Measurements from ENCODE around the gene GPR63. TPM values are rescaled to one million over a fixed set of nuclear protein-coding genes. Genes with fewer than 3 reads are reported as not detected.

The GPR63 gene
- total and polyA plus RNA-seq, 4 donors = 0.03 to 0.14 (median 0.08) TPM; not detected in 1

DNA sequence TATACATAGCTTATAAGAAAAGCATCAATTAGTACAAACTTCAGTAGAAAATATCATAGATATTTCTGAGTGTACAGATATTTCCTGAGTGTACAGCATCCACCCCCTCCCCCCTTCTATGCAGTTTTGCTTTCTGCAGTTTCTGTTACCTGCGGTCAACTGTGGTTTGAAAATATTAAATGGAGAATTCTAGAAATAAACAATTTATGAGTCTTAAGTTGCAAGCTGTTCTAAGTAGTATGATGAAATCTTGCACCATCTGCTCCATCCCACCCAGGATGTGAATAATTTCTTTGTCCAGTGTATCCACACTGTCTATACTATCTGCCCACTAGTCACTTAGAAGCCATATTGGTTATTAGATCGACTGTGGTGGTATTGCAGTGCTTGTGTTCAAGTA, 15.8 kb upstream of the GPR63 start:
- Histone ChIP-seq H3K9ac (ENCODE audit: low read depth in 1 of 2, low read length in 2 of 2) (no peak overlapping the region), H3K4me1 (ENCODE audit: control insufficient read depth in 4 of 4, insufficient read depth in 4 of 4, low read length in 3 of 4) (no peaks in the 10 kb centered on the region), H3K27ac (ENCODE audit: low read depth in 1 of 2, low read length in 2 of 2) (no peak overlapping the region), H3K27me3 (ENCODE audit: control insufficient read depth in 4 of 4, insufficient read depth in 4 of 4, low read length in 3 of 4) (no peaks in the 10 kb centered on the region), H3K9me3 (ENCODE audit: control insufficient read depth in 4 of 4, low read length in 3 of 4) (no peaks in the 10 kb centered on the region), H3K36me3 (ENCODE audit: control insufficient read depth in 4 of 4, insufficient read depth in 3 of 4, low read depth in 1 of 4, low read length in 3 of 4) (no peaks in the 10 kb centered on the region), H3K4me3 (ENCODE audit: low read depth in 1 of 3, low read length in 3 of 3) (no peak overlapping the region)
- WGBS = 79% methylated on average over 2 of the region's 2 CpGs
- TF ChIP-seq HNF4G (IDR thresholded peaks at IDR 0.05) = no peak
- TF ChIP-seq SP1 (IDR thresholded peaks at IDR 0.05) = no peak
- TF ChIP-seq, protein P1, sequence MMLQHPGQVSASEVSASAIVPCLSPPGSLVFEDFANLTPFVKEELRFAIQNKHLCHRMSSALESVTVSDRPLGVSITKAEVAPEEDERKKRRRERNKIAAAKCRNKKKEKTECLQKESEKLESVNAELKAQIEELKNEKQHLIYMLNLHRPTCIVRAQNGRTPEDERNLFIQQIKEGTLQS (IDR thresholded peaks at IDR 0.05) = no peak
- TF ChIP-seq RXRA (IDR thresholded peaks at IDR 0.05) = no peak
- no peak for TF ChIP-seq FOXA2 (IDR thresholded peaks at IDR 0.05)
- no peak for TF ChIP-seq YY1 (IDR thresholded peaks at IDR 0.05)
- no peak for TF ChIP-seq NR2F2 (IDR thresholded peaks at IDR 0.05)
- no peak for TF ChIP-seq TAF1 (conservative IDR thresholded peaks at IDR 0.05)
- no peak for TF ChIP-seq CTCF (IDR thresholded peaks at IDR 0.05; ENCODE audit: low read depth, low read length, missing input control)
- TF ChIP-seq JUND (IDR thresholded peaks at IDR 0.05) = no peak
- TF ChIP-seq, protein P2, sequence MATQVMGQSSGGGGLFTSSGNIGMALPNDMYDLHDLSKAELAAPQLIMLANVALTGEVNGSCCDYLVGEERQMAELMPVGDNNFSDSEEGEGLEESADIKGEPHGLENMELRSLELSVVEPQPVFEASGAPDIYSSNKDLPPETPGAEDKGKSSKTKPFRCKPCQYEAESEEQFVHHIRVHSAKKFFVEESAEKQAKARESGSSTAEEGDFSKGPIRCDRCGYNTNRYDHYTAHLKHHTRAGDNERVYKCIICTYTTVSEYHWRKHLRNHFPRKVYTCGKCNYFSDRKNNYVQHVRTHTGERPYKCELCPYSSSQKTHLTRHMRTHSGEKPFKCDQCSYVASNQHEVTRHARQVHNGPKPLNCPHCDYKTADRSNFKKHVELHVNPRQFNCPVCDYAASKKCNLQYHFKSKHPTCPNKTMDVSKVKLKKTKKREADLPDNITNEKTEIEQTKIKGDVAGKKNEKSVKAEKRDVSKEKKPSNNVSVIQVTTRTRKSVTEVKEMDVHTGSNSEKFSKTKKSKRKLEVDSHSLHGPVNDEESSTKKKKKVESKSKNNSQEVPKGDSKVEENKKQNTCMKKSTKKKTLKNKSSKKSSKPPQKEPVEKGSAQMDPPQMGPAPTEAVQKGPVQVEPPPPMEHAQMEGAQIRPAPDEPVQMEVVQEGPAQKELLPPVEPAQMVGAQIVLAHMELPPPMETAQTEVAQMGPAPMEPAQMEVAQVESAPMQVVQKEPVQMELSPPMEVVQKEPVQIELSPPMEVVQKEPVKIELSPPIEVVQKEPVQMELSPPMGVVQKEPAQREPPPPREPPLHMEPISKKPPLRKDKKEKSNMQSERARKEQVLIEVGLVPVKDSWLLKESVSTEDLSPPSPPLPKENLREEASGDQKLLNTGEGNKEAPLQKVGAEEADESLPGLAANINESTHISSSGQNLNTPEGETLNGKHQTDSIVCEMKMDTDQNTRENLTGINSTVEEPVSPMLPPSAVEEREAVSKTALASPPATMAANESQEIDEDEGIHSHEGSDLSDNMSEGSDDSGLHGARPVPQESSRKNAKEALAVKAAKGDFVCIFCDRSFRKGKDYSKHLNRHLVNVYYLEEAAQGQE (IDR thresholded peaks at IDR 0.05) = no peak
- no peak for DNase-seq (ENCODE audit: low spot score)

DNA sequence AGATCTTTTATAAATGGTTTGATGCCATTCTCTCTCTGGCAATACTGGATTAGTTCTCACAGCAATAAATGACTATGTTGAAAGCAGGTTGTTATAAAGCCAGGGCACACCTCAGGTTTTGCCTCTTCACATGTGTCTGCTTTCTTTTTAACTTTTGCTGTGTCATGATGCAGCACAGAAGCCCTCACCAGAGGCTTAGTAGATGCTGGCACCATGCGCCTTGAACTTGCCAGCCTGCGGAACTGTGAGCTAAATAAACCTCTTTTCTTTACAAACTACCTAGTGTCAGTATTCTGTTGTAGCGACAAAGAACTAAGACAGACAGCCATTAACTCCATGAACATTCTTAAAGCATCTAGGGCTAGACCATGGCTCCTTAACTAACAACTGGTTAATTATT, 15.3 kb upstream of the GPR63 start:
- H3K27me3 ChIP-seq (ENCODE audit: control insufficient read depth in 4 of 4, insufficient read depth in 4 of 4, low read length in 3 of 4) = no peaks in the 10 kb centered on the region
- no peaks in the 10 kb centered on the region for H3K36me3 ChIP-seq (ENCODE audit: control insufficient read depth in 4 of 4, insufficient read depth in 3 of 4, low read depth in 1 of 4, low read length in 3 of 4)
- H3K4me1 ChIP-seq (ENCODE audit: control insufficient read depth in 4 of 4, insufficient read depth in 4 of 4, low read length in 3 of 4) = no peaks in the 10 kb centered on the region
- no peak overlapping the region for H3K4me3 ChIP-seq (ENCODE audit: low read depth in 1 of 3, low read length in 3 of 3)
- 94% methylated on average over 3 of the region's 3 CpGs for WGBS
- no peak overlapping the region for H3K27ac ChIP-seq (ENCODE audit: low read depth in 1 of 2, low read length in 2 of 2)
- H3K9ac ChIP-seq (ENCODE audit: low read depth in 1 of 2, low read length in 2 of 2) = no peak overlapping the region
- DNase-seq (ENCODE audit: low spot score) = no peak
- H3K9me3 ChIP-seq (ENCODE audit: control insufficient read depth in 4 of 4, low read length in 3 of 4) = no peaks in the 10 kb centered on the region
- TF ChIP-seq, protein P1 (IDR thresholded peaks at IDR 0.05) = no peak
- TF ChIP-seq YY1 (IDR thresholded peaks at IDR 0.05) (no peak), GABPA (IDR thresholded peaks at IDR 0.05 in 1 of 2, conservative IDR thresholded peaks at IDR 0.05 in 1 of 2) (no peak), HNF4G (IDR thresholded peaks at IDR 0.05) (no peak), TAF1 (conservative IDR thresholded peaks at IDR 0.05) (no peak), JUND (IDR thresholded peaks at IDR 0.05) (no peak), CTCF (IDR thresholded peaks at IDR 0.05; ENCODE audit: low read depth, low read length, missing input control) (no peak), RXRA (IDR thresholded peaks at IDR 0.05) (no peak), HNF4A (conservative IDR thresholded peaks at IDR 0.05) (no peak), FOXA2 (IDR thresholded peaks at IDR 0.05) (no peak), NR2F2 (IDR thresholded peaks at IDR 0.05) (no peak), SP1 (IDR thresholded peaks at IDR 0.05) (no peak), EGR1 (IDR thresholded peaks at IDR 0.05; ENCODE audit: low read depth in 2 of 2) (no peak), RAD21 (IDR thresholded peaks at IDR 0.05) (no peak)
- TF ChIP-seq, protein P3, sequence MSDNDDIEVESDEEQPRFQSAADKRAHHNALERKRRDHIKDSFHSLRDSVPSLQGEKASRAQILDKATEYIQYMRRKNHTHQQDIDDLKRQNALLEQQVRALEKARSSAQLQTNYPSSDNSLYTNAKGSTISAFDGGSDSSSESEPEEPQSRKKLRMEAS (IDR thresholded peaks at IDR 0.05) = no peak
- TF ChIP-seq, protein P4, sequence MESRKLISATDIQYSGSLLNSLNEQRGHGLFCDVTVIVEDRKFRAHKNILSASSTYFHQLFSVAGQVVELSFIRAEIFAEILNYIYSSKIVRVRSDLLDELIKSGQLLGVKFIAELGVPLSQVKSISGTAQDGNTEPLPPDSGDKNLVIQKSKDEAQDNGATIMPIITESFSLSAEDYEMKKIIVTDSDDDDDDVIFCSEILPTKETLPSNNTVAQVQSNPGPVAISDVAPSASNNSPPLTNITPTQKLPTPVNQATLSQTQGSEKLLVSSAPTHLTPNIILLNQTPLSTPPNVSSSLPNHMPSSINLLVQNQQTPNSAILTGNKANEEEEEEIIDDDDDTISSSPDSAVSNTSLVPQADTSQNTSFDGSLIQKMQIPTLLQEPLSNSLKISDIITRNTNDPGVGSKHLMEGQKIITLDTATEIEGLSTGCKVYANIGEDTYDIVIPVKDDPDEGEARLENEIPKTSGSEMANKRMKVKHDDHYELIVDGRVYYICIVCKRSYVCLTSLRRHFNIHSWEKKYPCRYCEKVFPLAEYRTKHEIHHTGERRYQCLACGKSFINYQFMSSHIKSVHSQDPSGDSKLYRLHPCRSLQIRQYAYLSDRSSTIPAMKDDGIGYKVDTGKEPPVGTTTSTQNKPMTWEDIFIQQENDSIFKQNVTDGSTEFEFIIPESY (IDR thresholded peaks at IDR 0.05) = no peak
- TF ChIP-seq, protein P2 (IDR thresholded peaks at IDR 0.05) = no peak
